ENCODE data around the gene CST4.
"Not testable (repeated sequence)": the region's sequence is repeated elsewhere in the genome, so short reads cannot be mapped to it uniquely, and the experiment has no call there.

The CST4 gene

GRCh38 chr20:23689399-23689690, 507 bp upstream of the CST4 start:
- no peak for DNase-seq (ENCODE audit: low read depth in 2 of 3, low spot score in 1 of 3)

DNA sequence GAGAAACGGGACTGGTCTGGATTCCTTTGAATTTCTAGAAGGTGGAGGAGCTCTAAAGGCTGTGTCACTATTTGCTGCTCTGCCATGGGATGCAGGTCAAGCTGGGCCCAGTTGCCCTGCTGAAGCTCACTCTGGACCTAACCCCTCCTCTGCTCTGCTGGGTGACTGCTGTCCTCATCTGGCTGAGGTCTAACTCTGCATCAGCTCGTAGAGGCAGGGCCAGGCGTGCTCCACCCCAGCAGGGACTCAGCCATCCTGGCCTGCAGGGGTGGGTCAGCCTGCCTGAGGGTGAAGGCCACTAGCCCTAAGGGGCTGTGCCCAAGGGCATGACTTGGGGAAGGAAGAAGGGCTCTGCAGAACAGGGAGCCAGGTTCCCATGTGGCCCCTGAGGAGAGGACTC, 852 bp downstream of the CST4 start:
- no peak for DNase-seq (ENCODE audit: low read depth in 2 of 3, low spot score in 1 of 3)

- no peak for DNase-seq (ENCODE audit: low read depth in 2 of 3, low spot score in 1 of 3)
These were observed 2.6 kb downstream of the CST4 start for GRCh38 chr20:23686046-23686750.

DNA sequence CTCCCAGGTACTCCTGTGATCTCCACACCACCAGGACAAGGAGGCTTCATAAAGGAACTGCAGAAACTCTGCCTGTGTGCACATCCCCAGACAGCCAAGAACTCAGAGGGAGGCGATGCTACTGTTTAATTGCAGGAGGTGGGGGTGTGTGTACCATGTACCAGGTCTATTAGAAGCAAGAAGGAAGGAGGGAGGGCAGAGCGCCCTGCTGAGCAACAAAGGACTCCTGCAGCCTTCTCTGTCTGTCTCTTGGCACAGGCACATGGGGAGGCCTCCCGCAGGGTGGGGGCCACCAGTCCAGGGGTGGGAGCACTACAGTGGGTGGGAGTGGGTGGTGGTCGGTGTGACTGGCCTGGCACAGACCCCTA, 3.3 kb downstream of the CST4 start:
- DNase-seq (ENCODE audit: low read depth in 2 of 3, low spot score in 1 of 3), result not testable (repeated sequence)

DNA sequence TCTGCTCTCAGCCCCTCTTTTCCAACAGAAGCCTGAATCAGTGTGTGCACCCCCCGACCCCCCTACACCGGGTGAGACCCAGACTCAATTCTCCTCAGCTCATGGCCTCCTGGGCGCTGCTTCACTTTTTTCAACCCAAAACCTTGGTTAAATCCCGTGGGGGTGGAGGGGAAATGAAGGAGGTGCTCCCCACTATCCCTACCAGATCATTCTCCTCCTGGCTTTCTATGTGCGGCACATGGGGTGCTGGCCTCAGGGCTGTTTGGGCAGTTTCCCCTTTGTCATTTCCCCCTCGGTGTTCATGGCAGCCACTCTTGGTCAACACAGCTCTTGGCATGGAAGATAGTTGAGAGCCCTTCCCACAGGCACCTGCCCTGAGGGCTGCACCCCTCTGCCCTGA, 4.6 kb downstream of the CST4 start:
- DNase-seq (ENCODE audit: low read depth in 2 of 3, low spot score in 1 of 3), result no peak

GRCh38 chr20:23683807-23684206, 5.0 kb downstream of the CST4 start:
- no peak for DNase-seq (ENCODE audit: low read depth in 2 of 3, low spot score in 1 of 3)

DNA sequence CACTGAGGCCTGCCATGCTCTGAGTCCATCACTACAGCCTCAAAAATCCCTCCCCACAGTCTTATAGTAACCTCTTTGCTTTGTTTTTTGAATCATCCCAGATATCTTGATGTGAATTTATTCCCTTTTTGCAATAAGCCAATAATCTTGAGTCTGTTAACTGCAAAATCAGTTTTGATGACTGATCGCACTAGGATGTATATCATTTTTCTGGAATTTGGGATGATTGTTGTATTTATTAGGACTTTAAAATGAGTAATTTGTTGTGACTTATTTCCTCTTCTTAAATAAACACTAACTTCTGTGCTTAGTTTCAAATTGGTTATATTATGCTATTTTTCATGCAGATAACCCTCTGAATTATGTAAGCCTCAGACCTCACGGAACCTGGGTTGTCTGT, 5.6 kb downstream of the CST4 start:
- DNase-seq (ENCODE audit: low read depth in 2 of 3, low spot score in 1 of 3), result no peak

DNA sequence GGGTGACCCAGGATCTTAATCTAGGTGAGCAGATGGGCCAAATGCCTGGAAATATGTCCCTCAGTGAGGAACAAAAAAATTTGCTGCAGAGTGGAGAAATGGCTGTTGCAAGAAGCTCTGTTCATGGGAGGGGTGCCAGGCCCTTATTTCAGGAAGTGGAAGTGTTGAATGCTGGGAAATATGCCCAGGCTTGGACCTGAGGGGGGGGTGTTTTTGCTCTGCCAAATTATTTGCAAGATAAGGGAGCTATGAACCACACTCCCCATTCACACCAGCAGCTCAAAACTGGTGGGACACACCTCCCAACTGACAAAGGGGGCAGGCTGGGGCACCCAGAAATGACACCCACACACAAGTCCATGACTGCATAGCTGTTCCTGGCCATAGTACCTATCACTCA, 8.7 kb downstream of the CST4 start:
- no peak for DNase-seq (ENCODE audit: low read depth in 2 of 3, low spot score in 1 of 3)

- no peak for DNase-seq (ENCODE audit: low read depth in 2 of 3, low spot score in 1 of 3)
These were observed 9.4 kb downstream of the CST4 start for GRCh38 chr20:23679133-23680092.

DNA sequence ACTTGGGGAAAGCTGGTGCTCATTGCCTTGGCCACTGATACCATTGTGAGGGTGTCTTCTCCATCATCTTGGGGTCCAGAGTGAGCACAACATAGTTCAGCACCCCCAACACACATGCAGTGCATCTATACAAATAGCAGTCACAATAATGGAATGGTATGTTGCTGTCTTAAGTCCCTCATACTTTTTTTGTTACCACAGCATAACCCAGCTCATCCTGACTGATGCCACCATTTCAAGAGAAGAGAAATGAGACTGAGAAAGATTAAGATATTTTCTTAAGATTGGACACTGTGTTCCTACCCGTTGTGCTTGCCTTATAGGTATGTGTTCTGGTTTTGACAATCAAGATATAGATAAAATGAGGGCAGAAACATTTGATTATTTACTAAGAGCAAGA, 15.6 kb downstream of the CST4 start:
- no peak for DNase-seq (ENCODE audit: low read depth in 2 of 3, low spot score in 1 of 3)

DNA sequence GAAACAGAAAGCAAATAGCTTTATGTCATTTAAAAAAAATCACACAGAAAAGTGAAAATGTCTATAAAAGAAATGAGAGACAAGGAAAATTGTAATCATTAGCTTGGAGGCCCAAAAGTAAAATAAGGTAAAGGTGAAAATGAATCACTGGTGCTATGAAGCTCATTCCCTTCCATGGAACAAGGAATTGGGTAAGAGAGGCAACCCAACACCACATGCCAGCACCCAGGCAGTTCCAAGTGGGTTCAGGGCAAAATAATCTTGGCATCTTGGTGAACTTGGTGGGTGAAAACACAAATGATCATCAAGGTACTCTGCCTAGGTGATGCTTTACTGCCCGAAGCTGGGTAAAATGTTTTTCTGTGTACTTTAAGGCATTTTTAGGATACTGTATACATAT, 16.7 kb downstream of the CST4 start:
- no peak for DNase-seq (ENCODE audit: low read depth in 2 of 3, low spot score in 1 of 3)

- DNase-seq (ENCODE audit: low read depth in 2 of 3, low spot score in 1 of 3), result no peak
These were observed 17.4 kb downstream of the CST4 start for GRCh38 chr20:23671479-23671878.

DNA sequence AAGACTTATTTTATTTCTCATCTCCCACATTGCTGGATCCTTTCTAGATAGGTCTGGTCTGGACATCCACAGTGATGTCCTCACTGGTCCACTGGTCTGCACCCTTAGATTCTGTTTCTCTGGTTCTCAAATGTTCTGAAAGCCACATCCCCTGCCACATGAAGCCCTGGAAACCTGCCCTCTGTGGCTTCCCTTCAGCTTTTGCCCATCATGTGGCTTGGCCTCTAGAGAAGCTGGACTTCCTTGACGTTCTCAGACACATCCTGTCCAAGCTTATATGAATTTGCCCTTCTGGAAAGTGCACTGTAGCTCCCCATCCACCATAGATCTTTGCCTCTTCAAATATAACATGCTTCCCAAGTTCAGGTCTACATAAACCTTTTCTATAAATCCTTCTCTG, 18.5 kb downstream of the CST4 start:
- no peak for DNase-seq (ENCODE audit: low read depth in 2 of 3, low spot score in 1 of 3)

- no peak for DNase-seq (ENCODE audit: low read depth in 2 of 3, low spot score in 1 of 3)
These were observed 19.0 kb downstream of the CST4 start for GRCh38 chr20:23669866-23670265.

DNA sequence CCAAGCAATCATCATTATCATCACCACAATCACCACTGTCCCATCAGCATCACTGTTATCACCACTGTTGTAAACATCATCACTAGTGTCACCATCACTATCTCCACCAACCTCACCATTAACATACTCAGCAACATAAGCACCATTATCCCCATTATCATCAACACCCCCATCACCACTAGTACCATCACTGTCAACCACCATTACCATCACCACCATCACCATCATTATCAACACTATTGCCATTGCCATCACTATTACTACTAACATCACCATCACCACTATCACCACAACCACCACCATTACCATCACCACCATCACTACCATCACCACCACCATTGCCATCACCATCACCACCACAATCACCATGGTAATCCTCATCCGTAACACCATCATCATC, 19.5 kb downstream of the CST4 start:
- no peak for DNase-seq (ENCODE audit: low read depth in 2 of 3, low spot score in 1 of 3)

DNA sequence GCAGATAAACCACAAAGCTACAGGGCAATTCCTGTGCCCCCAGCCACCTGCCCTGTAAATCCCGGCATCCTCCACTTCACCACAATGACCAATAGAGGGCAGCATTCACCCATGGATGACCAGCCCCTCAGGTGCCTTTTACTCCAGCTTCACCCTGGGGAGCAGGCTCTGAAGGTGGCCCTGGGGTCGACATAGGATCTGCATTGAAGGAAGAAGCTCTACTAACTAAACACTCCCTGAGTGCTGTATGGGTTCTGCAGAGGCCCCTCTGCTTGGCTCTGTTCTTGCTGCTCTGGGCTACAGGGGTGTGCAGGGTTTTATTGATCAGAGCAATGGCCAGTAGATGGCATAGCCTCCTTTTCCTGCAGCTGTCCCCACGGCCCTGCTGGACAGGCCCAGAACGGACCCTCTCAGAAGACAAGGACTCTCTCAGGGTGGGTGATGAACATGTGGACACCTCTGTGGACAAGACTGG, 20.3 kb downstream of the CST4 start:
- DNase-seq (ENCODE audit: low read depth in 2 of 3, low spot score in 1 of 3), result peak; percentile 8 to 43 (median 20)

DNA sequence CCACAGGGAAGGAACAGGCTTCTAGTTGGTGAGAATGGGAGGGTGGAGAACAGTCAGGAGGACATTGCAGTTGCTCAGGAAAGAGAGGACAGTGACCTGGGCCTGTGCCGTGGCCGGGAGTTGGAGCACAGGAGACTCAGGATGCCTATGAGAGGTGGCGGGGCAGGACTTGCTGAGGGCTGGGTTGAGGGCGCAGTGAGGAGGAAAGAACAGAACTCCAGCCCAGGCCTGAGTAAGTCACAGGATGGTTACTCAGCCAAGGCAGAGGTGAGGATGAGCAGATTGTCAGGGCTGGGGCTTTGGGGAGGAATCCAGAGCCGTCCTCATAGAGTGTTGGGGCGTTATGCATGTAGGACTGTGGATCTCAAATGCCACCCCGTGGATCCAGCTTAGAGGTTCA, 21.2 kb downstream of the CST4 start:
- no peak for DNase-seq (ENCODE audit: low read depth in 2 of 3, low spot score in 1 of 3)

DNA sequence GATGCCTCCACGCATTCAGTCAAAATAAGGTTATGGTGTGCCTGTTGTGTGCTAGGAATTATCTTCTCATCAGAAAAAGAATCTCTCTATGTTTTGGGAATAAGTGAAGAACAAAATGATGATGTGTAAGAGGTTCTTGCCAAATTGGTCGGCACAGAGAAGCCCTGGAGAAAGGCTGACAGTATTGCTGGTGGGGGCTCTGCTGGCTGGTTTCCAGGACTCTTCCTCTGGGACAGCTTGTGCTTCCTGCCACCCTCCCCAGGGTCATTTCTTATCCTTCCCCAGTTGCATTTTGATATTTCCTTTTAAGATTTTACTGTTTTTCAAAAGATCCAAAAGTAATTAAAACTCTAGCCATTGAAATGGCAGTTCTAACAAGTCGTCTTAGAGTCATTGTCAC, 22.1 kb downstream of the CST4 start:
- DNase-seq (ENCODE audit: low read depth in 2 of 3, low spot score in 1 of 3), result no peak

GRCh38 chr20:23666189-23666588, 22.6 kb downstream of the CST4 start:
- DNase-seq (ENCODE audit: low read depth in 2 of 3, low spot score in 1 of 3), result no peak

- DNase-seq (ENCODE audit: low read depth in 2 of 3, low spot score in 1 of 3), result no peak
These were observed 23.9 kb downstream of the CST4 start for GRCh38 chr20:23664954-23665353.

GRCh38 chr20:23664046-23664445, 24.8 kb downstream of the CST4 start:
- DNase-seq (ENCODE audit: low read depth in 2 of 3, low spot score in 1 of 3), result not testable (repeated sequence)

DNA sequence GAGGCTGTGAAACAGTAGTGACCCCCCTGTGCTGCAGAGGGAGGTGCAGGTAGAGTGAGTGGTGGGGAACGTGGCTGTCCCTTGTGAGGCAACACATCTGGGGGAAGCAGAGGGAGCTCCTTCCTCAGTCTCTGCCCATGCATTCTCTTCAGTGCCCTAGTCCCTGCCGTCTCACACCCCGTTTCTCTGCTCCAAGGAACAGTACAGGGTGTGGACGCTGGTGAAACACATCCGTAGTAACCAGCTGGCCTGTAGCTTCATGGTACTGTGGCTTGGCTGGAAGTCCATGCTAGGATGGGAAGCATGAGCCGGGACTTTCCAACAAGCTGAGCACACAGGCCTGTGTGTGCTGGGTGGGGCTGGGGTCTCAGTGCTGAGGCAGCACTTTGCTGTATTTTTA, 25.7 kb downstream of the CST4 start:
- no peak for DNase-seq (ENCODE audit: low read depth in 2 of 3, low spot score in 1 of 3)

Data from stimulated activated CD4-positive, alpha-beta T cell treated with anti-CD3 and anti-CD28 coated beads, Interleukin-12 subunit alpha, Interleukin-12 subunit beta, amount 100 ng/mL, for 48 hours (primary cell).